ENCODE results near the gene GPR142. TPM values are rescaled to one million over a fixed set of nuclear protein-coding genes. Genes with fewer than 3 reads are reported as not detected.

GPR142 gene
- total and polyA plus RNA-seq, 2 of the 8 experiments (the other 6 are each of a cell fraction or from before 2014, with no cell fraction given) = 0.05 TPM; not detected in 1

DNA sequence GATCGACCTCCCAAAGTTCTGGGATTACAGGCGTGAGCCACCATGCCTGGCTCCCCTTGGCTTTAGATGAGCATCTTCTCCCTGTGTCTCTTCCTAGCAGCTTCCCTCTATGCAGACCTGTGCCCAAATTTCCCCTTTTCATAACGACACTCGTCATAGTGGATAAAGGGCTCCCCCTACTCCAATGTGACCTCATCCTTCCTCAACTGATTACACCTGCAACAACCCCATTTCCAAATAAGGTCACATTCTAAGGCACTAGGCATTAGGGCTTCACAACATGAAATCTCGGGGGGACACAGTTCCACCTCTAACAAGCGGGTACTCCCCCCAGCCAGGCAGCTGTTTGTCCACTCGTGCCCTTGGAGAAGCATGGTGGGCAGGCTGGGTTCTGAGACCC is 31.0 kb upstream of the GPR142 start (continued):
- TF ChIP-seq RNF2 (IDR thresholded peaks at IDR 0.05; ENCODE audit: borderline replicate concordance, low read depth, low read length, missing control alignments, poor library complexity, severe bottlenecking) (no peak), JUN (IDR thresholded peaks at IDR 0.05; ENCODE audit: low read depth, low read length) (no peak), HDAC2 (IDR thresholded peaks at IDR 0.05; ENCODE audit: borderline replicate concordance in 1 of 2, low read depth in 2 of 2, low read length in 2 of 2) (no peak), CBX8 (IDR thresholded peaks at IDR 0.05; ENCODE audit: borderline replicate concordance, low read depth, low read length) (no peak), CEBPB (IDR thresholded peaks at IDR 0.05; ENCODE audit: low read depth, low read length) (no peak), RAD21 (IDR thresholded peaks at IDR 0.05 in 1 of 2, conservative IDR thresholded peaks at IDR 0.05 in 1 of 2; ENCODE audit: low read depth in 2 of 2, low read length in 2 of 2) (no peak), USF2 (IDR thresholded peaks at IDR 0.05; ENCODE audit: low read length) (no peak)

Data from H1 (cell line).